ENCODE data around the gene FNDC4. TPM values are rescaled to one million over a fixed set of nuclear protein-coding genes. Genes with fewer than 3 reads are reported as not detected.

FNDC4 gene
- polyA plus RNA-seq, 4 donors = 0.81 to 5.8 (median 2.0) TPM; not detected in 1

DNA sequence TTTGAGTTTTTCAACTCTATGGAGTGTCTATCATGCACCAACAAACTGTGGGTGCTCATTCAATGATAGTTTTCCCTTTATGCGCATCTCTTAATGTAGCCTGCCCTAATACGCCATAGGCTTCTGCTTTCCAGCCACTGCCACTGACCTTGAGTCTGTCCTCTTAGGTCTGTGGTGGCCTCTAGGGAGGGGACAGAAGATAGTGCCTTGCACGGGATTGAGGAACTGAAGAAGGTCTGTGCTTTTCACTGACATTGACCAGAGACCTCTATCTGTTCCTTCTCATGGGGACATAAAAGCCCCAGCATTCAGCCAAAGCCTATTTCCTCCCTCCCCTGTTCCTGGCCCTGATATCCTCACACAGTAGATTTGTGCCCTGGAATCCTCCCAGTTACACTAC, 4.0 kb upstream of the FNDC4 start:
- Histone ChIP-seq H3K27ac (ENCODE audit: low read depth in 1 of 3, low read length in 2 of 3) (no peak overlapping the region), H3K4me3 (ENCODE audit: low read depth in 1 of 3, low read length in 3 of 3) (no peak overlapping the region), H3K36me3 (ENCODE audit: control insufficient read depth in 3 of 3, insufficient read depth in 2 of 3, low read depth in 1 of 3, low read length in 3 of 3) (no peaks in the 10 kb centered on the region), H3K4me1 (ENCODE audit: control insufficient read depth in 3 of 3, insufficient read depth in 2 of 3, low read depth in 1 of 3, low read length in 2 of 3) (peaks cover 0 to 20% (median 0%) of the 10 kb centered on the region in 3 donors), H3K27me3 (ENCODE audit: control insufficient read depth in 3 of 3, insufficient read depth in 3 of 3, low read length in 3 of 3) (peaks cover 0 to 26% (median 0%) of the 10 kb centered on the region in 3 donors), H3K9me3 (ENCODE audit: control insufficient read depth in 2 of 2, insufficient read depth in 1 of 2, low read depth in 1 of 2, low read length in 1 of 2) (no peaks in the 10 kb centered on the region)
- FAIRE-seq = no peak
- DNase-seq = no peak
- 81 to 94% (median 84%) methylated on average over 3 of the region's 3 CpGs for WGBS, 3 donors

DNA sequence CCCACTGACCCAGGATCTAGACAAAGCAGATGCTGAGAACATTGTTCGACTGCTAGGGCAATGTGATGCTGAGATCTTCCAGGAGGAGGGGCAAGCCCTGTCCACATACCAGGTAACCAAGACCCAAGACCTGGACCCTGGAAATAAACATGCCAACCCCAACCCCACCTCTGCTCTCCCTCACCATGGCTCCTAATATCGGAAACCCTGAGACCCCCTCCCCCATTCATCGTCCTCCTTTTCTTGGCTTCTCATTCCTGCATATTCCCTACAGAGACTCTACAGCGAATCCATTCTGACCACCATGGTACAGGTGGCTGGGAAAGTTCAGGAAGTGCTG, 2.3 kb upstream of the FNDC4 start:
- Histone ChIP-seq H3K27me3 (ENCODE audit: control insufficient read depth in 3 of 3, insufficient read depth in 3 of 3, low read length in 3 of 3) (peaks cover 0 to 35% (median 0%) of the 10 kb centered on the region in 3 donors), H3K9me3 (ENCODE audit: control insufficient read depth in 2 of 2, insufficient read depth in 1 of 2, low read depth in 1 of 2, low read length in 1 of 2) (no peaks in the 10 kb centered on the region), H3K4me1 (ENCODE audit: control insufficient read depth in 3 of 3, insufficient read depth in 2 of 3, low read depth in 1 of 3, low read length in 2 of 3) (peaks cover 0 to 20% (median 0%) of the 10 kb centered on the region in 3 donors), H3K27ac (ENCODE audit: low read depth in 1 of 3, low read length in 2 of 3) (no peak overlapping the region), H3K4me3 (ENCODE audit: low read depth in 1 of 3, low read length in 3 of 3) (no peak overlapping the region), H3K36me3 (ENCODE audit: control insufficient read depth in 3 of 3, insufficient read depth in 2 of 3, low read depth in 1 of 3, low read length in 3 of 3) (no peaks in the 10 kb centered on the region)
- no peak for DNase-seq
- WGBS, 3 donors = 71 to 84% (median 75%) methylated on average over 4 of the region's 4 CpGs
- no peak for FAIRE-seq

DNA sequence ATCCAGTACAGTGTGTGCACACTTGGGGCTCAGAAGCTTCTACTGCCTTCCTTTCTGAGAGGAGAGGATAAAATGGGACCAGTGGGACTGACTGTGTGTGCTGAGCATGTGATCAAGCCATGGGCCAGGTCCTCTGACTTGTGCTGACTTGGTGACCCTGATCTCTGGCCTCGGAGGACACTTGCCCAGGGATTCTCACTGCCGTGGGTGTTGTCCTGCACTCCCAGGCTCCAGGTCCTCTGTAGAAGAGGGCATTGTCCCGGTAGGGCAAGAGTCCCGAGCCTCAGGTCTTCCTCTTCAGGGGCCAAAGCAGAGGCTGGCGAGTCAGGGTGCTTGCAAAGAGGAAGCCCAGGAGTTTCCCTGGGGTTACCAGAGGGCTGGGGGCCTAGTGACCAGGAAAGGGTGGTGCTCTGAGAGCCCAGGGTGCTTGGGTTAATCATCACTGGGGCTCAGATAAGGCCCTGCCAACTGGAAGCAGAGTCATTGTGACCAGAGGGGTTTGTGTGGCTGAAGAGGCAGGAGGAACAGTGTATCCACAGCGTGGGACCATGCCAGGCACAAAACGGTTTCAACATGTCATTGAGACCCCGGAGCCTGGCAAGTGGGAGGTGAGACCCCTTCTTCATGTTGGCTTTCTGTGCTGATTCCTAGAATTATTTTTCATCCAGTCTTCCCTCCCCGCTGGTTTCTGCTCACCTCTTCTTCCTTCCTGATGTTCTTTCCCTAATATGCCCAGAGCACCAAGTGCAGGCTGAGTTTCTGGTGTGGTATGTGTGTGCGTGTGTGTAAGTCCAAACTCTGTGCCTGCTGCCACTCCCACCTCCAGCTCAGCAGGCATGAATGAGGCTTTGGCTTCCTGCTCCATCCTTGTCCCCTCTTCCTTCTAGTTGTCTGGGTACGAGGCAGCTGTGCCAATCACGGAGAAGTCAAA, 1.6 kb upstream of the FNDC4 start, which contains the start of gene GCKR:
Gene GCKR (plus strand): TSS at position 483 of the 931 bp plus-strand sequence. CDS start 66 bp downstream, at position 549.
- FAIRE-seq (no peak), DNase-seq (peak; percentile 63 to 69)
- H3K27me3 ChIP-seq (ENCODE audit: control insufficient read depth in 3 of 3, insufficient read depth in 3 of 3, low read length in 3 of 3) = peaks cover 0 to 41% (median 0%) of the 10 kb centered on the region in 3 donors
- H3K36me3 ChIP-seq (ENCODE audit: control insufficient read depth in 3 of 3, insufficient read depth in 2 of 3, low read depth in 1 of 3, low read length in 3 of 3) = no peaks in the 10 kb centered on the region
- no peak within 1 kb of the TSS for H3K4me3 ChIP-seq (ENCODE audit: low read depth in 1 of 3, low read length in 3 of 3)
- no peaks in the 10 kb centered on the region for H3K9me3 ChIP-seq (ENCODE audit: control insufficient read depth in 2 of 2, insufficient read depth in 1 of 2, low read depth in 1 of 2, low read length in 1 of 2)
- no peak within 1 kb of the TSS for H3K27ac ChIP-seq (ENCODE audit: low read depth in 1 of 3, low read length in 2 of 3)
- 27 to 59% (median 39%) methylated on average over 12 of the region's 12 CpGs for WGBS, 3 donors
- peaks cover 0 to 20% (median 0%) of the 10 kb centered on the region in 3 donors for H3K4me1 ChIP-seq (ENCODE audit: control insufficient read depth in 3 of 3, insufficient read depth in 2 of 3, low read depth in 1 of 3, low read length in 2 of 3)

DNA sequence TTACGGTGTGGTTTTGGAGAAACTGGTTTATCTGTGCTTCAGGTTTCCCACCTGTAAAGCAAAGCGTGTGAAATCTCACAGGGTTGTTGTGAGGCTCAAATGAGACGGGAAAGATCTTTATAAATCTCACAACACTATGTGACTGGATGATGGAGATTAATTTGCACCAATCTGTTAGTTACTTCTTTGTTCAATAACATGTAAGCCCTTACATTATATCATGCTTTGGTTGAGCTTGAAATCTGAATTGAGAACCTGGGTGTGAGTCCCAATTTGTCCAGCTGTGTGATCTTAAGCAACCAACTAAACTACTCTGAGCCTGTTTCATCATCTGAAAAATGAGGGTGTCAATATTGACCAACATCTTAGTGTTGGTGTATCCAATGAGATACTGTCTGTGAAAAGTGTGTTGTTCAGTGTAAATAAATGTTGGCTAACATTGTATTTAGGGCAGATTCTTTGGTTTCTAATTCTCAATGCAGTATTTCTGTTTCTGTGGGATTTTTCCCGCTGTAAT, 898 bp upstream of the FNDC4 start:
- H3K36me3 ChIP-seq (ENCODE audit: control insufficient read depth in 3 of 3, insufficient read depth in 2 of 3, low read depth in 1 of 3, low read length in 3 of 3) = no peaks in the 10 kb centered on the region
- 62 to 74% (median 67%) methylated on average over 4 of the region's 4 CpGs for WGBS, 3 donors
- no peak overlapping the region for H3K4me3 ChIP-seq (ENCODE audit: low read depth in 1 of 3, low read length in 3 of 3)
- peaks cover 0 to 20% (median 0%) of the 10 kb centered on the region in 3 donors for H3K4me1 ChIP-seq (ENCODE audit: control insufficient read depth in 3 of 3, insufficient read depth in 2 of 3, low read depth in 1 of 3, low read length in 2 of 3)
- no peak overlapping the region for H3K27ac ChIP-seq (ENCODE audit: low read depth in 1 of 3, low read length in 2 of 3)
- DNase-seq (no peak), FAIRE-seq (no peak)
- H3K27me3 ChIP-seq (ENCODE audit: control insufficient read depth in 3 of 3, insufficient read depth in 3 of 3, low read length in 3 of 3) = peaks cover 0 to 40% (median 0%) of the 10 kb centered on the region in 3 donors
- H3K9me3 ChIP-seq (ENCODE audit: control insufficient read depth in 2 of 2, insufficient read depth in 1 of 2, low read depth in 1 of 2, low read length in 1 of 2) = no peaks in the 10 kb centered on the region

DNA sequence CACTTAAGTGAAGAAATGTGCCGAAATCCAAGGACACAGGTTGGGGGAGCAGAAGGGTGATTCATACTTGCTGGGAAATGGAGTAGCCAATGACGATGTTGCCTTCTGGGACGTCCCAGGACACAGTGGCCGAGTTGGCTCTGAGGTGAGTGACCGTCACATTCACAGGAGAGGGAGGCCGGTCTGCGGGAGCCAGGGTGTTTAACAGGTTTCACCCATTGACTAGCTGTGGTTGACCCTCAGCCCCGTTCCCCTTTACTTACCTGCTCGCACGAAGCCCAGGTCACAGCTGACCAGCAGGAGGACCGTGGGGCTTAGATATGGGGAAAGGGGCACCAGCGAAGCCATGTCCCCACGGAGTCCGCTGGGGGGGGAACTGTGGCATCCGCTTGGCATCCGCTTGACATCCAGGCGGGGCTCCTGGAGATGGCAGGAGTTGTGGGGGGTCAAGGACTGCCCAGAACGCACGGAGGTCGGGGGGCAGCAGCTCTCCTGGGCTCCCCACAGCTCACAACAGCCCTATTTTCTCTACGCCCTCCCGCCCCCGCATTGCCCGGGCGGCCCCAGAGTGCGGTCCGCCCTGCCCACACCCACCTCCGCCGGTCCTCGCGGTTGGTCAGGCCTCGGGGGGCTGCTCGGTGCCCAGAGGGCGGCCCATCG, 586 bp downstream of the FNDC4 start:
- Histone ChIP-seq H3K27me3 (ENCODE audit: control insufficient read depth in 3 of 3, insufficient read depth in 3 of 3, low read length in 3 of 3) (peaks cover 0 to 40% (median 0%) of the 10 kb centered on the region in 3 donors), H3K9me3 (ENCODE audit: control insufficient read depth in 2 of 2, insufficient read depth in 1 of 2, low read depth in 1 of 2, low read length in 1 of 2) (no peaks in the 10 kb centered on the region), H3K36me3 (ENCODE audit: control insufficient read depth in 3 of 3, insufficient read depth in 2 of 3, low read depth in 1 of 3, low read length in 3 of 3) (no peaks in the 10 kb centered on the region), H3K4me3 (ENCODE audit: low read depth in 1 of 3, low read length in 3 of 3) (peak overlapping the region; percentile 19 to 60 (median 26)), H3K27ac (ENCODE audit: low read depth in 1 of 3, low read length in 2 of 3) (peak overlapping the region in 1 of 3 donors; percentile 36), H3K4me1 (ENCODE audit: control insufficient read depth in 3 of 3, insufficient read depth in 2 of 3, low read depth in 1 of 3, low read length in 2 of 3) (peaks cover 0 to 20% (median 0%) of the 10 kb centered on the region in 3 donors)
- DNase-seq = peak in 1 of 2 donors; percentile 25
- no peak for FAIRE-seq
- WGBS, 3 donors = 22 to 49% (median 22%) methylated on average over 20 to 35 of the region's 35 CpGs

DNA sequence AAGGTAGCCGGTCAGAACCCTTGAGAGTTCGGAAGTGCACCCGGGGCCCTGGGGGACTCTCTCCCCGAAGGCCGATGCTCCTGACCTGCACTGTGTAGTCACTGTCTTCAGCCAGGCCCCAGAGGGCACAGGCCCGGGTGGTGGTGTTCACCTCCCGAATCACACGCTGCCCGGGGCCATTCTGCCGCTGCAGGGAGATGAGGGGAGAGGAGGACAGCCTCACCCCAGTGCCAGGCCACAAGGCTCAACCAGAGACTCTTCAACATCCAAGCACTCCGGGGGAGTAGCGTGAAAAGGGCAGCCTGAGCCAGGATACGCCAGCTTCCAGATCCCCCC, 1.1 kb downstream of the FNDC4 start:
- H3K4me3 ChIP-seq (ENCODE audit: low read depth in 1 of 3, low read length in 3 of 3) = no peak overlapping the region
- peaks cover 0 to 25% (median 0%) of the 10 kb centered on the region in 3 donors for H3K4me1 ChIP-seq (ENCODE audit: control insufficient read depth in 3 of 3, insufficient read depth in 2 of 3, low read depth in 1 of 3, low read length in 2 of 3)
- H3K36me3 ChIP-seq (ENCODE audit: control insufficient read depth in 3 of 3, insufficient read depth in 2 of 3, low read depth in 1 of 3, low read length in 3 of 3) = no peaks in the 10 kb centered on the region
- FAIRE-seq = no peak
- peaks cover 0 to 40% (median 0%) of the 10 kb centered on the region in 3 donors for H3K27me3 ChIP-seq (ENCODE audit: control insufficient read depth in 3 of 3, insufficient read depth in 3 of 3, low read length in 3 of 3)
- H3K9me3 ChIP-seq (ENCODE audit: control insufficient read depth in 2 of 2, insufficient read depth in 1 of 2, low read depth in 1 of 2, low read length in 1 of 2) = no peaks in the 10 kb centered on the region
- no peak overlapping the region for H3K27ac ChIP-seq (ENCODE audit: low read depth in 1 of 3, low read length in 2 of 3)
- DNase-seq = no peak
- 91 to 92% (median 91%) methylated on average over 13 of the region's 13 CpGs for WGBS, 3 donors

DNA sequence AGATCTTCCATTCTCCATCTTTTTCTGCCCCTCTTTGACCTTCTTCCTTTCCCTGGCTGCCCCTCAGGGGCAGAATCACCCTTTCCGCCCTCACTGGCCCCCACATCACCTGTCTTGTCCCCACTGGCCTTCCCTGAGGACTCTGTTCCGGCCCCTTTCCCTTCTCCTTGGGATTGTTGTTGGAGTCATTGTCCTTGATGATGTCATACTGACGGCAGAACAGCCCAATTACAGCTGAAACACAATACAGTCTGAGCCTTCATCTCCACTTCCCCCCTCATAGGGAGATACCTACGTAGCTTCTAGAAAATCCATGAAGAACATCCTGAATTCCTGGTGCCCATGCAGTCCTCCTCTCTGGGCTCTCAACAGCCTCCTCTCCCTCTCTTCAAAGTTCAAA, 2.4 kb downstream of the FNDC4 start:
- Histone ChIP-seq H3K4me3 (ENCODE audit: low read depth in 1 of 3, low read length in 3 of 3) (no peak overlapping the region), H3K27ac (ENCODE audit: low read depth in 1 of 3, low read length in 2 of 3) (no peak overlapping the region), H3K9me3 (ENCODE audit: control insufficient read depth in 2 of 2, insufficient read depth in 1 of 2, low read depth in 1 of 2, low read length in 1 of 2) (no peaks in the 10 kb centered on the region), H3K27me3 (ENCODE audit: control insufficient read depth in 3 of 3, insufficient read depth in 3 of 3, low read length in 3 of 3) (peaks cover 0 to 34% (median 0%) of the 10 kb centered on the region in 3 donors), H3K4me1 (ENCODE audit: control insufficient read depth in 3 of 3, insufficient read depth in 2 of 3, low read depth in 1 of 3, low read length in 2 of 3) (peaks cover 0 to 27% (median 0%) of the 10 kb centered on the region in 3 donors), H3K36me3 (ENCODE audit: control insufficient read depth in 3 of 3, insufficient read depth in 2 of 3, low read depth in 1 of 3, low read length in 3 of 3) (no peaks in the 10 kb centered on the region)
- FAIRE-seq = no peak
- DNase-seq = no peak
- WGBS, 3 donors = 86% methylated on average over 4 of the region's 4 CpGs
